GM12874 (cell line): Measurements from ENCODE around the gene STK32B.

Experiments used
- CTCF ChIP-seq: IDR thresholded peaks from 2 replicates; pipeline ENCODE4 v1.5.1; 2011; ENCODE audit warnings: low read depth, mild to moderate bottlenecking, control low read depth, low read length, moderate library complexity; ENCODE audit not compliant: insufficient read depth

STK32B gene

DNA sequence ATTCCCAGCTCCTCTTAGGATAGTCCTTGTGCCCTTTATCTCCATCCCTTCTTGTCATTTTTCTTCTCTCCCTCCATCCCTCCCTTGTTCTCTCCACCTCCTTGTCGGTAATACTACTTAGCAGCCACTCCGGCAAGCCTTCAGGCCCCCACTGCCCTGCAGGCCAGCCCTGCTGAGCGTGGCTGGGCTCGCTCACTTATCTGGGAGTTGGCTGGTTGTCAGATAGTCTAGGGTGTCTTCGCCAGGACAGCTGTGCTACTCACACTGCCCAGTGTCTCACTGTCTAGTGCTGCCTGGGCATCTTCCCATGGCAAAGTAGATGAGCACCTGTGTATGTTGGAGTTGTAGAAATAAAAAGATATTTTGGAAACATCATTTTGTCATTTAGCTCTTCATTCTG is 75.0 kb downstream of the STK32B start:
- no peak for TF ChIP-seq CTCF

DNA sequence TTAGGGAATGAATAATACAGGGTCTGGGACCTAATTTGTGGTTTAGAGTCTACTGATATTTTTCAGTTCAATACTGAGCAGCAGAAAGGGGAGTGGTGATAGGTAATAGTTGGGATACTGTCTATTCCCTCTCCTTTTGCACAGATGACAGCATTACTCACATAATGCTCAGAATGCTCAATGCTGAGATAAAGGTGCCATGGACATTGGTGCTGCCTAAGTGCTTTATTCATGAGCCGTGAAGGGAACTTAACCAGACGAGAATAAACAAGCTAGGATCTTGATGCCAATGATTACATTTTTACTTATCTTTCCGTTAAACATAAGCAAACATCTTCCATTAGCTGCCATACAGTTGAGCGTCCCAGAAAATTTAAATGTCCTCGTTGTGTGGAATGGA is 75.6 kb downstream of the STK32B start:
- TF ChIP-seq CTCF, result no peak

GRCh38 chr4:5127556-5127955 is 76.3 kb downstream of the STK32B start:
- TF ChIP-seq CTCF, result no peak

DNA sequence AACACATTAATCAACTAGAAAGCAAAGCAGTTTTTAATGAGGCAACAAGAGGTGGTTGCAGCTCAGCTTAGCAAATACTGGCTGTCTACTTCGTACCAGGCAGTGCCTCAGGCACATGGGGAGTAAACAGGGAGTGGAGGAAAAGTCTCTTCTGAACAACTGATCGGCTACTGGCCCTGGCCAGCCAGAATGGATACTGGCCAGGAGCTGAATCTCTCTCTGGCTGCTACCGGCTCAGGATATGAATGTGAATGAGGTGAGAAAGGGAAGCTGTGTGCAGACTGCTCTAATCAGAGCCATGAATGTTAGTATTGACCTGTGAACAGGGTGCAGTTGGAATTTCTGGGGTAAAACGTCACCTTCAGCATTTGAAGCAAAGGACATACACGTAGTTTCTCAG is 77.3 kb downstream of the STK32B start:
- TF ChIP-seq CTCF, result no peak

DNA sequence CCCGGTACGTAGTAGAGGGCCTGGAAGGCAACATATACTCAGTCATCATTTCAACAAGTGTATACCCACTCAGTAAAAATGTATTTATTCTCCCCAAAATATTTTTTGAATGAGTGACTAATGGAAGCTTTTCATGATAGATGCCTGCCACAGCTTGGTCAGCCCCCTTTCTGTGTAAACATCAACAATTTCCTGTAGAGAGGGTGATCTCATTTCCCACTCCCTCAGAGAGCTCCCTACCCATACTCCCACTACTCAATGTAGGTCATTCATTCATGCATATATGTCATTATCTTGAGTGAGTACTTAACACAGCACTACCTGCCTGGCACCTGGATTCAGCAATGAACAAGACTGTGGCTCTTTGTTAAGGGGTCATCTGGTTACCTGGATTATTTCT is 81.9 kb downstream of the STK32B start:
- TF ChIP-seq CTCF, result no peak

DNA sequence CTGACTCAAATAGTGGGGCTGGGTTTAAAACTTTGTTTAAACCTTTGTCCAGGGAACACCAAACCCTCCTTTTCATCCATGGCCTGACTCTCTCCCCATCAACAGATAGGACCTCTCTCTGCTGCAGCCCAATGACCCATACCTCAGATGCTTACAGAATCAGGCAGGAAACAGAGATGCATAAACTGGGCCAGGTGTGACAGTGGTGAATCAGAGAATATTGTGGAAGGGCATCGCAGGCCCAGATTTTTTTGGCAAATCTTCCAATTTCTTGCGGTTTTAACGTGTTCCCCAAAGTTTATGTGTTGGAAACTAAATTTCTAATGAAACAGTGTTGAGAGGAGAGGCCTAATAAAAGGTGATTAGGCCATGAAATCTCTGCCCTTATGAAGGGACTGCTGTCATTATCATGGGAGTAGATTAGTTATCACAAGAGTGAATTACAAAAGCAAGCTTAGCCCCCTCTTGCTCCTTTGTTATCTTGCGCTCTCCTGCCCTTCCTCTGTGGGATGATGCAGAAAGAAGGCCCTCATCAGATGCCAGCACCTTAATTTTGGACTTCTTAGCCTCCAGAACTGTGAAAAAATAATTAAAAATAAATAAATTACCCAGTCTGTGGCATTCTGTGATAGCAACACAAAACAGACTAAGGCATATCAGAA is 82.8 kb downstream of the STK32B start:
- TF ChIP-seq CTCF, result no peak

- TF ChIP-seq CTCF, result no peak
Observed at GRCh38 chr4:5134620-5135019, 83.3 kb downstream of the STK32B start.
